Adipose tissue (tissue), 3 donors: ENCODE results near the gene ZNF865. TPM values are rescaled to one million over a fixed set of nuclear protein-coding genes. Genes with fewer than 3 reads are reported as not detected.
"Not testable (repeated sequence)": the region's sequence is repeated elsewhere in the genome, so short reads cannot be mapped to it uniquely, and the experiment has no call there.

Experiments
- H3K27ac ChIP-seq: one replicate; pipeline ENCODE4 v1.5.1; 2013; ENCODE audit warnings: low read depth, low read length
- WGBS, 3 donors: extraction: QIAGEN DNeasy Blood & Tissue Kit; methylation state at CpG; one replicate each; pipeline ENCODE4 v1.1.7; 2013; 5-methylcytosine and 5-hydroxymethylcytosine counted together
- polyA plus RNA-seq, 3 donors: library from polyadenylated mRNA; stranded (reverse); fragments of 200-250 nt; gene quantifications; one replicate each; pipeline ENCODE4 v1.2.3, GENCODE V29; 2013
- donor health status: healthy with polysubstance abuse.
- donor health status: Bipolar disorder and iron deficiency.
- donor health status: healthy.

The ZNF865 gene
- polyA plus RNA-seq, result 1 to 10 TPM; 3.8 to 6.8 (median 4.7) TPM

DNA sequence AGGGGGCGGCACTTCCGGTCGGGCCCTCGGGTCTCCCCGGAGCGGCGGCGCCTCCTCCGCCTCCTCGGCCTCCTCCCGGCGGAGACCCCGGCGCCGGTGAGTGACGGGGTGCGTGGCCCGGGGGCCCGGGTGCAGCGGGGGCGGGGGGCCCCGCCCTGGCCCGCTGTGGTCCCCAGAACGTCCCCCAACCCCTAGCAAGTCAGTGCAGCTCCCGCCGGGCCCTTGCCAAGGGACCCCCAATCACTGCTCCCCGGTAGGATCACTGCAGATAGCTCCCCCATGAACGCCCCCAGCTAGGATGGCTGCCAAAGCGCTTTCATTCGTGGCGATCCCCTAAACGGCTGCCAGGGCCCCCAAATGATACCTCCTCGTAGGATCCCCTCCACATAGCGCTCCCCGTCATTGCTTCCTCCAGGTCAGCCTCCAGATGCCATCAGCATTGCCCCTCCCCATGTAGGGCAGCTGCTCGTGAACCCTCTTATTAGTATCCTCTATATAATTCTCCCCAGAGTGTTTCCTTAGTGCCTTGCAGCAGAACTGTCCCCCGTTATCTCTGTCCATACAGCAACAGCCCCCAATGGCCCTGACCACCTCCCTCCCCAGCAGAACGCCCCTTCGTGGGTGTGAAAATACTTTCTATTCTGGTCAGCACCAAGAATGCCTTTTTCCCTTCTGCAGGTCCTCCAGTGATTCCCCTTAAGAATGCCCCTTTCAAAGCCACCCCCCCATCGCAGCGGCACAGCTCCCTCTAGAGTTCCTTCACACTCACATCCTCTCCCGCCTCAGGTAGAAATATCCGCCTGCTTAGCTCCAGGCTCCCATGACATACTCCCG lies at the start of gene ZNF865:
Gene ZNF865 (plus strand): TSS at position 11 of the 834 bp plus-strand sequence. CDS start 7,972 bp downstream, outside the sequence.
- WGBS, 3 donors, result 0 to 1% (median 1%) methylated on average over 18 to 44 of the region's 44 CpGs
- H3K27ac ChIP-seq, result peak within 1 kb of the TSS; percentile 80

DNA sequence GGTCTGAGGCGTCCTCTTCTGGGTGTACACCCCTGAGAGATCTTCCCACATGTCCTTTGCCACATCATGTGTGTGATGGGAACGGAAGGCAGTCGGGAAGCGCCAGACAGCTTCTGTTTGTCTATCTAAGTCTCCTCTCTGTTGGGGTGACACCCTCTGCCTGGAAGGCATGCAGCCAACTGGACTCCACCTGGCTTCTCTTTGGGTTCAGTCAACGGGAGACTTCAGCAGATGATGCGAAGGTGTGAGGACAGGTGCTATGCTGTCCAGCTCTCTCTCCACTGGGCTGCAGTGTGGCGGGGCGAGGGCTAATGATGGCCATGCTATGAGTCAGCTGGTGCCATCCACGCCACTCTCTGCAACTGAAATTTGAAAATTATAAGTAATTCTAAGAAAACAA lies 45.8 kb upstream of the ZNF865 start:
- no peak overlapping the region for H3K27ac ChIP-seq
- 73 to 86% (median 78%) methylated on average over 9 of the region's 9 CpGs for WGBS, 3 donors

DNA sequence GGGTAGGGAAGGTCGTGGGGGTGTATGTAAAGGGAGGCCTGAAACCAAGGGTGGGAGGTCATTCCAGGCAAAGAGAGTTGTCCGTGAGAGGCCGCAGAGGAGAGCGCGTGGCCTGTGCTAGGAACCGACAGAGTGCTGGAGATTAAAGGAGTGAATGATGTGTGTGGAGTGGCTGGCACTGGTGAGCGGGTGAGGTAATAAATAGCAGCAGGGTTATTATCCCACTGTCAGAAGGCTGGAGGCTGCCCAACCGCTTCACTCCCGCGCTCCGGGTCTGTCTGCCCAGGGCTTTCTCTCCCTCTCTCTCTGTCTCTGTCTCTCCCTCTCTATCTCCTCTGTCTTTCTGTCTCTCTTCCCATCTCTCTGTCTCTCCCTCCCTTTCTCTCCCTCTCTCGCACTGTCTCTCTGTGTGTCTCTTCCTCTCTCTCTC lies 42.2 kb upstream of the ZNF865 start:
- no peak overlapping the region for H3K27ac ChIP-seq
- 52 to 60% (median 55%) methylated on average over 12 of the region's 12 CpGs for WGBS, 3 donors

DNA sequence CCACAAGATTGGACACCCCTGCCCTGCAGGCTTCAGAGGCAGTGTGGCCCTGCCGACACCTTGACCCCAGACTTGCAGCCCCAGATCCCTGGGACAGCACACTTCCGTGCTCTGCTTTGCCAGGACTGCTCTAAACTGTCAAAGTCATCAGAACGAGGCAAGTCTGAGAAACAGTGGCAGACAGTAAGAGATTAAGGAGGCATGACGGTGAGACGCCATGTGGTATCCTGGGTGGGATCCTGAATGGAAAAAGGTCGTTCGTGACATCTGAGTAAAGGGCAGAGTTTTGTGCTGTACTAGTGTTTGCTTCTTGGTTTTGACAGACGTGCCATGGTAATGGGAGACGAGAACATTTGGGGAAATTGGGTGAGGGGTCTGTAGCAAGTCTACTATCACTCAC lies 38.6 kb upstream of the ZNF865 start:
- 41 to 56% (median 47%) methylated on average over 9 of the region's 9 CpGs for WGBS, 3 donors
- no peak overlapping the region for H3K27ac ChIP-seq

DNA sequence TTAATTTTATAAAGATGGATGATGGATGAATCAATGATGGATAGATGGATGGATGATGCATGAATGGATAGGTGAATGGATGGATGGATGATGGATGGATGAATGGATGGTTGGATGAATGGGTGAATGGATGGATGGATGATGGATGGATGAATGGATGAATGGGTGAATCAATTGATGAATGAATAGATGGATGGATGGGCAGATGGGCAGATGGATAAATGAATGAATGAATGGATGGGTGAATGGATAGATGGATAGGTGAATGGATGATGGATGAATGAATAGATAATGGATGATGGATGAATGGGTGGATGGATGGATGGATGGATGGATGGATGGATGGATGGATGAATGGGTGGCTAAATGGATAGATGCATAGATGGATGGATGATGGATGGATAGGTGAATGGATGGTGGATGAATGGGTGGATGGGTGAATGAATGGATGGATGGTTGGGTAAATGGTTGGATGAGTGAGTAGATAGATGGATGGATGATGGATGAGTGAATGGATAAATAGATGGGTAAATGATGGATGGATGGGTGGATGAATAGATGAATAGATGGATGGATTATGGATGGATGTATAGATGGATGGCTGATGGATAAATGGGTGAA lies 37.6 kb upstream of the ZNF865 start:
- H3K27ac ChIP-seq, result no peak overlapping the region

DNA sequence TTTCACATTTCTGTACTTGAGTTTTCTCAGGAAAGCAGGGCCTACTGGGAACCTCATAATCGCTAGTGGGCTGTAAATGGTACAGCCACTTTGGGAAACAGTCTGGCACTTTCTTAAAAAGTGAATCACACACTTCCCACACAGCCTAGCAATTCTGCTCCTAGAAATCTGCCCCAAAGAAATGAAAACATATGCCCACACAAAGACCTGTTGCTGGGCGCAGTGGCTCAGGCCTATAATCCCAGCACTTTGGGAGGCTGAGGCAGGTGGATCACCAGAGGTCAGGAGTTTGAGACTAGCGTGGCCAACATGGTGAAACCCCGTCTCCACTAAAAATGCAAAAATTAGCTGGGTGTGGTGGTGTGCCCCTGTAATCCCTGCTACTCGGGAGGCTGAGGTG lies 36.0 kb upstream of the ZNF865 start:
- H3K27ac ChIP-seq, result not testable (repeated sequence)
- WGBS, 3 donors, result 92 to 93% (median 92%) methylated on average over 5 of the region's 5 CpGs

DNA sequence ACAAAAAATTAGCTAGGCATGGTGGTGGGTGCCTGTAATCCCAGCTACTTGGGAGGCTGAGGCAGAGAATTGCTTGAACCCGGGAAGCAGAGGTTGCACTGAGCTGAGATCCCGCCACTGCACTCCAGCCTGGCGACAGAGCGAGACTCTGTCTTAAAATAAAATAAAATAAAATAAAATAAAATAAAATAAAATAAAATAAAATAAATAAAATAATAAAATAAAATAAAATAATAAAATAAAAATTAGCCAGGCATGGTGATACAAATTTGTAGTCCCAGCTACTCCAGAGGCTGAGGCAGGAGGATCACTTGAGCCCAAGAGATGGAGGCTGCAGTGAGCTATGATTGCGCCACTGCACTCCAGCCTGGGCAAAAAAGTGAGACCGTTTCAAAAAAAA lies 31.5 kb upstream of the ZNF865 start:
- not testable (repeated sequence) for H3K27ac ChIP-seq
- 83 to 97% (median 90%) methylated on average over 6 of the region's 6 CpGs for WGBS, 3 donors

DNA sequence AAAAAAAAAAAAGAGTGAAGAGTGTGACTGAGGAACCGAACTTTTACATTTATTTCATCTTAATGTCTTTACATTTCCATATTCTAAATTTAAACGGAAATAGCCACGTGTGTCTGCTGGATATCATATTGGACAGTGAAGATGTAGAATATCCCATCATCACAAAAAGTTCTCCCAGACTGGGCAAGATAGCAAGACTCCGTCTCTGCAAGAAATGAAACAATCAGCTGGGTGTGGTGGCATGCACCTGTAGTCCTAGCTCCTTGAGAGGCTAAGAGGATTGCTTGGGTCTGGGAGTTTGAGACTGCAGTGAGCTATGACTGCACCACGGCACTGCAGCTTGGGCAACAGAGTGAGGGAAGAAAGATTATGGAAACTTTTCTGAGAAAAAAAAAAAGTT lies 28.7 kb upstream of the ZNF865 start:
- WGBS, 3 donors, result 85 to 91% (median 89%) methylated on average over 5 of the region's 5 CpGs
- H3K27ac ChIP-seq, result no peak overlapping the region

DNA sequence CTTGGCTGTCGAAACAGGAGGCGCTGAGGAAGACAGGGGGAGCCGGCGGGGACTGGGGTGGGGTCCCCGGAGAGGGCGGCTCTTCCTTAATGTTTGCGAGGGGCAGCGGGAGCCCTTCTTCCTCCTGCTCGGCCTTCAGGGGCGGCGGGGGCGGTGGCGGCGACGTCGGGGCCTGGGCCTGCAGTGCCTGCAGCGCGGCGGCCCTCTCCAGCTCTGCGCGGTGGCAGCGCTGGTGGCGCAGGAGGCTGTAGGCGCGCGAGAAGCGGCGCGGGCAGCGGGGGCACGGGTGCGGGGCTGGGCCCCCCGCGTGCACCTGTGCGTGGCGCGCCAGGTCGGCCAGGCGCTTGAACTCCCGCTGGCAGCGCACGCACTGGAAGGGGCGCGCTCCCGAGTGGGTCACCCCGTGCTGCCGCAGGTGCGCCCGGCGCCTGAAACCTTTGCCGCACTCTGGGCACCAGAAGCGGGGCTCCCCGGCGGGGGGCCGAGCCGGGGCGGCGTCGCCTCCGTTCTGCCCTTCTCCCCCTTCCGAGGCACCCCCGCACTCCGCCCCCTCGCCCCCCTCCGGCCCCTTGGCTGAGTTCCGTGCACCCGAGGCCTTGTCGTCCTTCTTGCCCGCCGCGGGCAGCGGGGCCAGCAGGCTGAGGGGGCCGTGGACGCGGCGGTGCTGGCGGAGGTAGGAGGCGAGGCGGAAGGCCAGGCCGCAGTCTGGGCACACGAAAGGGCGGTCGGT lies 27.3 kb upstream of the ZNF865 start:
- WGBS, 3 donors, result 94 to 96% (median 95%) methylated on average over 55 to 83 of the region's 83 CpGs
- no peak overlapping the region for H3K27ac ChIP-seq

DNA sequence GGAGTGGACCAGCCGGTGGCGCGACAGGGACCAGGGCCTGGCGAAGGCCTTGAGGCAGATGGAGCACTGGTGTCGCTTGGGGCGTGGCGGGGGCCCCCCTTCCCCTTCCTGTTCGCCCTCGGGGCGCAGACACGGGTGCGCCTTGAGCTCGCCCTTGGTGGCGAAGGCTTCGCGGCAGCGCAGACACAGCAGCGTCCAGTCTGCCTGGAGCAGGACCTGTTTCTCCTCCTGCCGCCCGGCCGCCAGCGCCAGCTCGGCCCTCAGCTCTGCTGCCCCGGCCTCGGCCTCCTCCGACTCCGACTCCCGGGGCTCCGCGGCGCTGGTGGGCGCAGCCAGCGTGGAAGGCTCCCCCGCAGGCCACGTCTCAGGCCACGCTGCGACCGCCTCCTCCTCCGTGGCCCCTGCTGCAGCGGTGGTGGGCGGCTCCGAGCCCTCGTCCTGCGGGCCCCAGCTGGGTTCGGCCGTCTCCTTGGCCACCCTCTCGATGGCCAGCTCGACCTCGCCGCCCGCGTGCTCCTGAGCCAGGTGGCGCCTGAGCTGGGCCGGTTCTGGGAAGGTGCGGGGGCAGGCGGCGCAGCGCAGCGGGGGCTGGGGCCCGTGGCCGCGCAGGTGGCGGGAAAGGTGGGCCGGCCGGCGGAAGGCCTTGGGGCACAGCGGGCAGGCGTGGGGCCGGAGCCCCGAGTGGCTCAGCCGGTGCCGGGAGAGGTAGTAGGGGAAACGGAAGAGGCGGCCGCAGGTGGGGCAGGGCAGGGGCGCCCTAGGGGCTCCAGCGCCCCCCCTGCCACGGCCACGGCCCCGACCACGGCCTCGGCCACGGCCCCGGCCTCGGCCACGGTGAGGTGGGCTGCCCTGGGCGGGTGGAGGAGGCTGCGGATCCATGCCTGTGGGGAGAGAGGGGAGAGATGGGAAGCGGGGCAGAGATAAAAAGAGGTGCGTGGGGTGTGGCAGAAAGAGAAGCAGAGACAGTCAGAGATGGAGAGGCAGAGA lies 26.4 kb upstream of the ZNF865 start:
- 91 to 94% (median 93%) methylated on average over 62 to 90 of the region's 90 CpGs for WGBS, 3 donors
- H3K27ac ChIP-seq, result no peak overlapping the region

DNA sequence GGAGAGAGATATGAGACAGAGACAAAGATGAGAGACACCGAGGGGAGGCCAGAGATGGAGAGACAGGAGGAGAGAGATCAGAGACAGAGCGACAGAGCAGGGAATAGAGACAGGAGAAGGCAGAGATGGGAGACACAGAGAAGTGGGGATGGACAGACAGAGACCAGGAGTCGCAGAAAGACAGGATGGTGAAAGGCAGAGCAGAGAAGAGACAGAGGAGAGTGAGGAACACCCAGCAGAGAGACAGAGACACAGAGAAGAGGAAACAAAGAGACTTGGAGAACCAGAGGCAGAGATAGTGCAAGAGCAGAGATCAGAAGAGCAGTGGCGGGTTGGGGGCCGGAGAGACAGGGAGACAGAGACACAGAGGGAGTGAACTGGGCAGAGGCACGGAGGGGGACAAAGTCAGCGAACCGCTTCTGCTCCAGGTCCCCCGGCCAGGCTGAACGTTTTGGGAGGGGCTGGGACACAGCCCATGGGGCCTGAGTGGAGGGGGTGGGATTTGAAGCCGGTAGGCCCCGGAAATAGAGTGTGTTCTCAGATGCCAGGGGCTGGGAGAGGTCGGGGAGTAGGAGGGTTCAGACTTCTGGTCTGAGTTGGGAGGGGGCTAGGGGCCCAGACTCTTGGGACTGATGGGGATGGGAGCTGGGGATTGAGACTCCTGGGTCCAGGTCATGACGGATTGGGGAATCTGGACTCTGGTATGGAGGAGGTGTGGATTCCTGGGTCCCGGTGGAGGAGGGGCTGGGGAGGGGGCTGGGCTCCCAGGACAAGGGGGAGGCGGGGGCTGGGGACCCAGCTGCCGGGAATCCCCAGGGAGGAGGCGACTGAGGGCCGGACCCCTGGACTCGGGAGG lies 25.5 kb upstream of the ZNF865 start:
- 9 to 10% (median 9%) methylated on average over 18 to 20 of the region's 20 CpGs for WGBS, 3 donors
- no peak overlapping the region for H3K27ac ChIP-seq

DNA sequence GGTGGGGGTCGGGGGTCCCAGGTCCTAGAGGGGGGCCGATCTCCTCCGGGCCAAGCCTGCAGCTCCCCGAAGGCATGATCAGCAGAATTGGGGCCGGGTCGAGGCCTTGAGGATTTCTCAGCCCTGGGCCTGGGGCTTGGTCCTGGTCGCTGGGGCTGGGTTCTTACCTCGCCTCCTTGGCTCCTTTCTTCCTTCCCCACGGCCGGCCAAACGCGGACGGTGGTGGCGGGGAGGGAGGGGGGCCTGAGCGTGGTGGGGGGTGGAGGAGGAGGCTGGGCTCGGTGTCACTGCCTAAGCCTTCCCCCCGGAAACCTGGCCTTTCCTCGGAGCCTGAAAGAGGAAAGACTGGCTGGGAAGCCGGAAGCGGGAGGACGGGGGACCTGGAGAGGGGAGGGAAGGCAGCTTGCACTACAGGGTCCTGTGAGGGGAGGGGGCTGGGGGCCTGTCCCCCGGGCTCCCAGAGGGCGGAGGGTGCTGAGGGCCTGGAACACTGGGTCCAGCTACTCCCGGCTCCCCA lies 24.8 kb upstream of the ZNF865 start, which contains the start of gene ZNF579:
Gene ZNF579 (minus strand): TSS at position 221 of the 517 bp plus-strand sequence. CDS start 1,209 bp downstream, outside the sequence.
- 0 to 2% (median 0%) methylated on average over 12 to 24 of the region's 24 CpGs for WGBS, 3 donors
- H3K27ac ChIP-seq, result no peak within 1 kb of the TSS

DNA sequence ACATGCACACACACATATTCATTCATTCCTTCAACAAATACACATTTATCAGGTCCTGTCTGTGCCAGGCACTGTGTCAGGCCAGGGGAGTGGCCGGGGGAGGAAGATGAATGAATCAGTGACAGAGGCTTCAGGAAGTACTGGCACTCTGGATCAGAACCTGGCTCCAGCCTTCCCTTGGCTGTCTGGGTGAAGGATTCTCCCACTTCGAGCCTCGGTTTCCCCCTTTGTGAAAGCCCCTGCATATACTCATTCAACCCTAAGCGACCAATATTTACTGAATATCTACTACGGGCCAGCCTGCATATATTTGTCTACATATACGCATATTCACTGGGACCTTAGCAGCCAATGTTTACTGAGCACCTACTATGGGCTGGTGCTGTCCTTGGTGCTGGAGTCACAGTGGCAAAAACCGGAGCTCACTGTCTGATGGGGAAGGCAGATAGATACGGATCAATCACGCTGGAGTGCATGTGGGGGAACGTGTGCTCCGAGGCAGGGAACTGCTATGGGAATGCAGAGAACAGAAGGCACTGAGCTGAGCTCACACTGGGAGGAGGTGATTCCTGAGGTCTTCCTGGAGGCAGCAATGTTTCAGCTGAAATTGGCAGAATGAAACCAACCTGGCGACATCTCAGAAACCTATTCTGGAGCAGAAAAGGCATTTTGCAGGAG lies 24.2 kb upstream of the ZNF865 start:
- WGBS, 3 donors, result 23 to 31% (median 31%) methylated on average over 12 of the region's 12 CpGs
- H3K27ac ChIP-seq, result no peak overlapping the region

DNA sequence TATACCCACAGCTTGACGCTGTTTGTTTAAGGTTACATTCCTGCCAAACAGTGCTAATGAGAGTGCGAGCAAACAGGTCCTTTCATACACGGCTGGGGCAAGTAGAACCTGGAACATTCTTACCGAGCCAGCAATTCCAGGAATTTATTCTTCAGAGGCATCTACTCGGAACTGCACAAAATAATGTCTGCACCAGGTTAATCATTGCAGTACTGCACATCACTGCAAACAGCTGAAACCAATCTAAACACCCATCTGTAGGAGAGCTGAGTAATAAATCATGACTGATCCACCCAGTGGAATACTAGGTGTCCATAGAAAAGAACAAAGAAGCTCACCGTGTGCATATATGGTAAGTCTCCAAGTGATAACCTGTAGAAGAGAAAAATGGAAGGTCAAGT lies 23.6 kb upstream of the ZNF865 start:
- no peak overlapping the region for H3K27ac ChIP-seq
- WGBS, 3 donors, result 11 to 33% (median 33%) methylated on average over 6 of the region's 6 CpGs

DNA sequence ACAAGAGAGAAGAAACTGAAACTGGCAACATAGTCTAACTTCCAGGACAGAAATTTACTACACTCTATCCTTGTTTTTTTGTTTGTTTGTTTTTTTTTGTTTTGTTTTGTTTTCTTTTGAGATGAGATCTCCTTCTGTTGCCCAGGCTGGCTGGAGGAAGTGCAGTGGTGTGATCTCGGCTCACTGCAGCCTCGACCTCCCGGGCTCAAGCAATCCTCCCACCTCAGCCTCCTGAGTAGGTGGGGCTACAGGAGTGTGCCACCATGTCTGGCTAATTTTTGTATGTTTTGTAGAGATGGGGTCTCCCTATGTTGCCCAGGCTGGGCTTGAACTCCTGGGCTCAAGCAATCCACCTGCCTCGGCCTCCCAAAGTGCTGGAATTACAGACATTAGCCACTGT lies 23.2 kb upstream of the ZNF865 start:
- H3K27ac ChIP-seq, result not testable (repeated sequence)
- WGBS, 3 donors, result 55 to 67% (median 64%) methylated on average over 4 of the region's 4 CpGs

DNA sequence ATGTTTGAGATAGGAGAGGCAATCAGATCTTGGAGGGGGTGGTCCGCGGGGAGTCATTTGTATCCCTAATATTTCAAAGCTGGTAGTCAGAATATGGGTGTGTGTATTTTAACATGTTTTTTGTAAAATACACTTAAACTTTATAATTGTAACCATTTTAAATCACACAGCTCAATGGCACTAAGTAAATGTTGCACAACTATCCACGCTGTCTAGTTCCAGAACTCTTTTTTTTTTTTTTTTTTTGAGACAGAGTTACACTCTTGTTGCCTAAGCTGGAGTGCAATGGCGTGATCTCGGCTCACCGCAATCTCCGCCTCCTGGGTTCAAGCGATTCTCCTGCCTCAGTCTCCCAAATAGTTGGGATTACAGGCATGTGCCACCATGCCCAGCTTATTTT lies 21.6 kb upstream of the ZNF865 start:
- WGBS, 3 donors, result 66 to 76% (median 74%) methylated on average over 8 of the region's 8 CpGs
- not testable (repeated sequence) for H3K27ac ChIP-seq
